Measurements from ENCODE around the gene GALNT18. TPM values are rescaled to one million over a fixed set of nuclear protein-coding genes. Genes with fewer than 3 reads are reported as not detected.

GALNT18 gene
- total RNA-seq, 1 experiment from 2014 or later, result 14.1 TPM

GRCh38 chr11:11504071-11504470 is 117.7 kb downstream of the GALNT18 start:
- CTCF ChIA-PET, result interaction anchor here (0.6 to 0.7 kb wide), 2 partner anchors 16 to 59 kb away, joined by 3 to 4 read pairs; no protein-coding TSS in a partner anchor
- intact Hi-C loops (cut with micrococcal nuclease), result no loop called here
- no peak overlapping the region for H3K27ac Mint-ChIP-seq (ENCODE audit: low read depth, unreplicated experiment)
- TF ChIP-seq CTCF (IDR thresholded peaks at IDR 0.05; ENCODE audit: unreplicated experiment), result no peak
- H3K36me3 Mint-ChIP-seq (ENCODE audit: insufficient read depth, unreplicated experiment), result peaks cover 4% of the 10 kb centered on the region
- DNase-seq (ENCODE audit: unreplicated experiment), result no peak
- no peaks in the 10 kb centered on the region for H3K9me3 Mint-ChIP-seq (ENCODE audit: unreplicated experiment)
- peaks cover 6% of the 10 kb centered on the region for H3K4me1 Mint-ChIP-seq (ENCODE audit: insufficient read depth, unreplicated experiment)
- POLR2A ChIA-PET, result no interaction called here
- no peaks in the 10 kb centered on the region for H3K27me3 Mint-ChIP-seq (ENCODE audit: insufficient read depth, unreplicated experiment)
- no TSS peak for BruUV-seq (replicated peaks)
- H3K4me3 Mint-ChIP-seq (ENCODE audit: unreplicated experiment), result no peak overlapping the region

DNA sequence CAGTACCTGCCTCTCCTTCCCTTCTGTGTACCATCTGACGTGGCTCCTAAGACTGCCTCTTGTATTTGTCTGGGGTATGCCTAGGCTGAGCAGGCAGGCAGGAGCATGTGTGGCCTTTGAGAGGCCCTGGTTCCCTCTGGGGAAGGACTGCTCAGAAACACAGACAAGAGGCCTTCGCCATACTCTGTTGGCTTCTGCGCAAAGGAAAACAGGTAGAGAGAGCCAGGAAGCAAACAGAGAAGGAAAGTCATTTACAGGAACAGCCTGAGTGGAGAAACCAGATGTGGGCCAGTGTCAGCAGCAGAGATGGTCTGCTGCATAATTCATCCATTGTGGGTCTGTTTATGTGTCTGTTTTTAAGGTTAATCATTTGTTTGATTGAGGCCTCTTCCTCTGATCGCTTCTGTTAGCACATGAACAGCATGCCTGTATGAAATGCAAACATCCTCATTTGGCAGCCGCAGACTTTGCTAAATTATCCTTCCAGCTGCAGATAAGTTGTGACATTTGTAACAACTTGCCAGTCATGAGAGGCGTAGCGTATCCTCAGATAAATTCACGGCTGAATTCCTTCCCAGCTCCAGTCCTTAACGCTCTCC is 119.4 kb downstream of the GALNT18 start:
- DNase-seq (ENCODE audit: unreplicated experiment), result no peak
- H3K9me3 Mint-ChIP-seq (ENCODE audit: unreplicated experiment), result no peaks in the 10 kb centered on the region
- peaks cover 6% of the 10 kb centered on the region for H3K4me1 Mint-ChIP-seq (ENCODE audit: insufficient read depth, unreplicated experiment)
- POLR2A ChIA-PET, result no interaction called here
- H3K27ac Mint-ChIP-seq (ENCODE audit: low read depth, unreplicated experiment), result no peak overlapping the region
- BruUV-seq (replicated peaks), result no TSS peak
- H3K4me3 Mint-ChIP-seq (ENCODE audit: unreplicated experiment), result no peak overlapping the region
- CTCF ChIA-PET, result no interaction called here
- TF ChIP-seq CTCF (IDR thresholded peaks at IDR 0.05; ENCODE audit: unreplicated experiment), result no peak
- intact Hi-C loops (cut with micrococcal nuclease), result no loop called here
- no peaks in the 10 kb centered on the region for H3K36me3 Mint-ChIP-seq (ENCODE audit: insufficient read depth, unreplicated experiment)
- H3K27me3 Mint-ChIP-seq (ENCODE audit: insufficient read depth, unreplicated experiment), result no peaks in the 10 kb centered on the region

DNA sequence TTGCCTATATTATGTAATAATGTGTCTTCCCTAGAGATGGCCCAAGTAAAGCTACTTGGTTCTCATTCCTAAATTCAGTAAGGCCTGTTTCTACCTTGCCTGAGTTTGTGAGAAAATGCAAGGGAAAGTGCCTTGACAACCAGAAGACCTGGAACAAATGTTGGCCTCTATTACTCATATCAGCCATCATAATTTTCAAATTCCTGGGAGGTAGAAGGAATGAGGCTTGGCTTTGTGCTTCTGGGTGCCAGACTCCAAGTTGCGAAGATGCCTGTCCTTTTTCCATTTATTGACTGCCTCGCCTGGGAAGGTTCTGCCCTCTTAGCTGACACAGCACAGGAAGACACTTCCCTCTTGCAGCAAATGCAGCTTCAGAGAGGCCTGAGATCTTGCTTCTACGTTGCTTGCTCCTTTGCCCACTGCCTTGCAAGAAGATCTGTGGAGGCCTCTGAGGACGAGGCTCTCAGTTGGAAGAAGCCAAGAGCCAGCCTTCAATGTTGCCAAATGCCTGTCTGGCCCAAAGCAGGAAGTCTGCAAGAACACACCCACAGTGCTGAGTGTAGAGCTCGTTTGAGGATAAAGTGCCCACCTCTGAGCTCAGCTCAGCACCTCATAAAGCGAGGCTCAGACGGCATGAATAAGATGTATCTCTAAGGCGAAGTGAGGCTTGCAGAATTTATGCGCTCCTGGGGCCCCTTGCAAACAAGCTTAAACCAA is 120.1 kb downstream of the GALNT18 start:
- Mint-ChIP-seq H3K36me3 (ENCODE audit: insufficient read depth, unreplicated experiment) (no peaks in the 10 kb centered on the region), H3K4me3 (ENCODE audit: unreplicated experiment) (no peak overlapping the region), H3K27me3 (ENCODE audit: insufficient read depth, unreplicated experiment) (no peaks in the 10 kb centered on the region), H3K4me1 (ENCODE audit: insufficient read depth, unreplicated experiment) (peaks cover 6% of the 10 kb centered on the region), H3K27ac (ENCODE audit: low read depth, unreplicated experiment) (no peak overlapping the region), H3K9me3 (ENCODE audit: unreplicated experiment) (no peaks in the 10 kb centered on the region)
- CTCF ChIA-PET, result no interaction called here
- intact Hi-C loops (cut with micrococcal nuclease), result no loop called here
- POLR2A ChIA-PET, result no interaction called here
- no peak for DNase-seq (ENCODE audit: unreplicated experiment)
- TF ChIP-seq CTCF (IDR thresholded peaks at IDR 0.05; ENCODE audit: unreplicated experiment), result no peak
- no TSS peak for BruUV-seq (replicated peaks)

DNA sequence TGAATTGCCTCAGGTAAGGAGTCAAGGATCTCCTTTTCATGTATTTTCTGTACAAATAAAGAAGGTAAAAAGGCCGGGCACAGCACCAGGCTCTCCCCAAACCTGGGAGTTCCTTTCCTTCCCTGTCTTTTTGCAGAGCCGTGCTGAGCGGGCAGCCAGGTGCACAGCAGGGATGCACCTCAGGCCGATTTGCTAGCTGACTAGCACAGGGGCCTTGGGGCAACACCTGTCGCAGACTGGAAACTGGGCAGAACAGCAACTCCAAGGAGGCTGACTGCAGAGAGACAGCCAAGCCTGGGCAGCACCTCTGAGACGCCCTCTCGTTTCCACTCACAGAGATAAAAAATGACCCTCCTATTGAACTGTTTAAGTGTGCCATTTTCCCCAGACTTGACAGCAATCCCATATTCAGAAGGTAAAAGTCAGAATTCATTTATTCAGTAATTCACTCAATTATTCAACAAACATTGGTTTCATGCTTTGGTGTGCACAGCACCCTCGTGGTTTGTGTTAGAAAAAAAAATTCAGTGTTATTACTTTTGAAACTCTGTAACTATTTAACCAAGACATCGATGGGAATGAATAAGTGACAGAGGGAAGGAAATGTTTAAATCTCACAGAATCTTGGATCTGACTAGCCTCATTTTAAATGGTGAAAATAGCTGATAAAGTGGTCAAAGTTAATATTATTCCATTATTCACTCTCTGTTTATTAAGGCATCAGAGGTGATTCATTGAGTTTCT is 120.9 kb downstream of the GALNT18 start:
- POLR2A ChIA-PET, result no interaction called here
- no peak for TF ChIP-seq CTCF (IDR thresholded peaks at IDR 0.05; ENCODE audit: unreplicated experiment)
- no peaks in the 10 kb centered on the region for H3K27me3 Mint-ChIP-seq (ENCODE audit: insufficient read depth, unreplicated experiment)
- H3K36me3 Mint-ChIP-seq (ENCODE audit: insufficient read depth, unreplicated experiment), result no peaks in the 10 kb centered on the region
- intact Hi-C loops (cut with micrococcal nuclease), result no loop called here
- BruUV-seq (replicated peaks), result no TSS peak
- H3K4me1 Mint-ChIP-seq (ENCODE audit: insufficient read depth, unreplicated experiment), result peaks cover 6% of the 10 kb centered on the region
- no peak overlapping the region for H3K4me3 Mint-ChIP-seq (ENCODE audit: unreplicated experiment)
- no peak overlapping the region for H3K27ac Mint-ChIP-seq (ENCODE audit: low read depth, unreplicated experiment)
- no peaks in the 10 kb centered on the region for H3K9me3 Mint-ChIP-seq (ENCODE audit: unreplicated experiment)
- CTCF ChIA-PET, result no interaction called here
- DNase-seq (ENCODE audit: unreplicated experiment), result no peak

Measured in MCF 10A (cell line).